Prostate gland (tissue), 2 donors: Measurements from ENCODE around the gene ZBTB7C. TPM values are rescaled to one million over a fixed set of nuclear protein-coding genes. Genes with fewer than 3 reads are reported as not detected.

ENCODE experiments used
- DNase-seq: peaks from one replicate; pipeline ENCODE4 v3.0.0-alpha.2; 2019; ENCODE audit warnings: low spot score
- H3K27ac ChIP-seq, 2 donors: fragments of 200-600 bp; sonication (generic); 2 replicates each; pipeline ENCODE4 v1.5.1; 2017 to 2019
- H3K27me3 ChIP-seq: fragments of 200-600 bp; sonication (generic); replicated peaks from 2 replicates; pipeline ENCODE4 v1.5.1; 2019; ENCODE audit not compliant: insufficient read depth
- H3K36me3 ChIP-seq, 2 donors: fragments of 200-600 bp; sonication (generic); 1 replicate in 1 of 2; 2 replicates in 1 of 2; pipeline versions ENCODE4 v1.5.1 to v1.8.1; 2017 to 2019
- H3K4me1 ChIP-seq: fragments of 200-600 bp; sonication (generic); replicated peaks from 2 replicates; pipeline ENCODE4 v1.5.1; 2019
- H3K4me3 ChIP-seq, 2 donors: fragments of 200-600 bp; sonication (generic); 2 replicates each; pipeline ENCODE4 v1.5.1; 2017 to 2019
- H3K9me3 ChIP-seq: fragments of 200-600 bp; sonication (generic); 2 replicates; pipeline ENCODE4 v1.5.1; 2017
- POLR2A ChIP-seq: fragments of 450-650 bp; IDR thresholded peaks from one replicate; pipeline ENCODE4 v1.6.1; 2016; ENCODE audit warnings: antibody characterized with exemption, mild to moderate bottlenecking
- POLR2AphosphoS5 ChIP-seq: sonication (generic); formaldehyde crosslinking; IDR thresholded peaks from one replicate; pipeline ENCODE4 v1.6.1; 2017; ENCODE audit warnings: antibody characterized with exemption
- WGBS: methylation state at CpG from one replicate; pipeline ENCODE4 v1.1.5; 2018; 5-methylcytosine and 5-hydroxymethylcytosine counted together
- intact Hi-C: fragments of 100-400 bp; cut with DNase I; formaldehyde crosslinking; loops from one replicate; pipeline ENCODE4 v1.14.2; 2022
- total RNA-seq, 2 donors: library from RNA; depleted of rRNA; stranded (reverse); fragments of >200 nt; gene quantifications; one replicate each; pipeline ENCODE4 v1.1.0, GENCODE V29; 2016
- TF ChIP-seq, protein P1 (sequence below), 4 experiments: fragments of 200-600 bp in 2 of 4; fragments of 450-650 bp in 2 of 4; sonication (generic) in 2 of 4; IDR thresholded peaks; 1 replicate in 3 of 4; 2 replicates in 1 of 4; pipeline ENCODE4 v1.5.1; 2016 to 2019; ENCODE audit warnings: antibody characterized with exemption in 4 of 4, mild to moderate bottlenecking in 2 of 4, moderate library complexity in 2 of 4

Gene ZBTB7C
- total RNA-seq, 2 donors from 2014 or later: 14.7 to 48.9 TPM

DNA sequence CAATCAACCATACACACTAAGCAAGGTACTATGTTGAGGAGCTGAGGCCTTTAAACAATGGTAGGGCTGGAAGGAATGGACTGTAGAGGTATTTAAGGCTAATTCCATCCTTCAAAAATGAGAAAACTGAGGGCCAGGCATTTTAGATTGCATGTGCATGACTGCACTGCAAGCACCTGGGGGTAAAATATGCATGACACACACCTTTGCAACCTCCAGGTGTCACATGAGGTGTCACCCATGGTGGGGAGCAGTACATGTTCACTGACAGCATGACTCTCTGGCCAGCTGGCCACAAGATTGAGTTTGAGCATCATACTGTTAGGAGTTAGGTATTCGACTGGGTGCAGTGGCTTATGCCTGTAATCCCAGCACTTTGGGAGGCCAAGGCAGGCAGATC is 182.8 kb downstream of the ZBTB7C start:
- Histone ChIP-seq H3K9me3 (no peaks in the 10 kb centered on the region), H3K4me1 (no peaks in the 10 kb centered on the region), H3K27me3 (no peaks in the 10 kb centered on the region), H3K4me3 (no peak overlapping the region), H3K36me3 (no peaks in the 10 kb centered on the region), H3K27ac (no peak overlapping the region)
- intact Hi-C loops: no loop called here
- 93% methylated on average over 1 of the region's 1 CpG for WGBS
- no peak for DNase-seq
- TF ChIP-seq, protein P1, sequence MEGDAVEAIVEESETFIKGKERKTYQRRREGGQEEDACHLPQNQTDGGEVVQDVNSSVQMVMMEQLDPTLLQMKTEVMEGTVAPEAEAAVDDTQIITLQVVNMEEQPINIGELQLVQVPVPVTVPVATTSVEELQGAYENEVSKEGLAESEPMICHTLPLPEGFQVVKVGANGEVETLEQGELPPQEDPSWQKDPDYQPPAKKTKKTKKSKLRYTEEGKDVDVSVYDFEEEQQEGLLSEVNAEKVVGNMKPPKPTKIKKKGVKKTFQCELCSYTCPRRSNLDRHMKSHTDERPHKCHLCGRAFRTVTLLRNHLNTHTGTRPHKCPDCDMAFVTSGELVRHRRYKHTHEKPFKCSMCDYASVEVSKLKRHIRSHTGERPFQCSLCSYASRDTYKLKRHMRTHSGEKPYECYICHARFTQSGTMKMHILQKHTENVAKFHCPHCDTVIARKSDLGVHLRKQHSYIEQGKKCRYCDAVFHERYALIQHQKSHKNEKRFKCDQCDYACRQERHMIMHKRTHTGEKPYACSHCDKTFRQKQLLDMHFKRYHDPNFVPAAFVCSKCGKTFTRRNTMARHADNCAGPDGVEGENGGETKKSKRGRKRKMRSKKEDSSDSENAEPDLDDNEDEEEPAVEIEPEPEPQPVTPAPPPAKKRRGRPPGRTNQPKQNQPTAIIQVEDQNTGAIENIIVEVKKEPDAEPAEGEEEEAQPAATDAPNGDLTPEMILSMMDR (IDR thresholded peaks at IDR 0.05): no peak
- no peak for TF ChIP-seq POLR2AphosphoS5
- TF ChIP-seq POLR2A: no peak

DNA sequence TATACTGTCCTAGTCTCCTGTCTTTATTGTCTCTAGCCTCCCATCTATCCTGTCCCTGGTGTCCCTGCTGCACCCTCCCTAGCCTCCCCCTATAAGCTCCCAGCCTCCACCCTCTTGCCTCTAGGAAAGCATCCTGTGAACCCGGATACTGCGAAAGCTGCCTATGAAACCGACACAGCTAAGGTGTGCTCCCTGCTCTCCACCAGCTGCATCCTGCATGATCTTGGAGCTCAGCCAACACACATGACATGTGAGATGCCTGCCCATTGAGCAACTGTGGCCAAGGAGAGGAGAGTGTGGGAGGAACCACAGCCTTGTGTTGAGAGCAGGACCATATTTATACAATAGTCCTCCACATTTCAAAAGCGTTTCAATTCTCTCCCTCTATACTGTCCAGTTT is 187.1 kb downstream of the ZBTB7C start:
- peak; percentile 74 for DNase-seq
- Histone ChIP-seq H3K27me3 (no peaks in the 10 kb centered on the region), H3K9me3 (no peaks in the 10 kb centered on the region), H3K4me3 (no peak overlapping the region), H3K4me1 (no peaks in the 10 kb centered on the region), H3K27ac (no peak overlapping the region), H3K36me3 (no peaks in the 10 kb centered on the region)
- WGBS: 17% methylated on average over 4 of the region's 4 CpGs
- intact Hi-C loops: no loop called here
- peak; percentile 58 for TF ChIP-seq POLR2AphosphoS5
- TF ChIP-seq, protein P1 (IDR thresholded peaks at IDR 0.05): no peak

DNA sequence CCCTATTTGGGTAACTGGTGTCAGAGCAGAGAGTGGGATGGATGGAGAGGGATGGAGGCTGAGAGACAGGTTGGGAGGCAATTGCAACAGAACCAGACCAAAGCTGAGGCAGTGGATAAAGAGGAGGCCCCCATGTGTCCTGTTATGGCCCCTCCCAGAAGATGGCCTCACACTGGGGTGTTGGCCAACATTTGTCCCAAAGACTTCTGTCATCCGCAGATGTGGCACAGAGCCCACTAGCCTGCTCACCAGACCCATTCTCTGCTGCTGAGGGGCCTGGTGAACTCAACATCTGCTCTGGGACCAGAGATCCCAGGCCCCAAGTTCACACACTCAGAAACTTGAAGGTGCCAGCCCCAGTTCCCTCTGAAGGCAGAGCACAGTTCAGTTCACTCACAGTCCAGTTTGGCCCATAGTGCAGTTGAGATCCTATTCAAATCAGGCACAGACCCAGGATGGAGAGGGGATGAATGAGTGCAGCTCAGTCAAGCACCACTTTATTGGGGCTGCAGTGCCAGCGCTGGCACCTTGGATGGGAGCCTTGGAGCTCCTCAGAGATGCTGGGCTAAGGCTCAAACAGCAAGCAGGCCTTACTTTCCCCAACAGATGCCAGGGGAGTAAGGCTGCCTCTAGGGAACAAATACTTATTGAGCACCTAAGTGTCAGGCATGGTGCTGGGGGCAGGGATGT is 189.2 kb downstream of the ZBTB7C start:
- no peak overlapping the region for H3K4me3 ChIP-seq
- DNase-seq: no peak
- no peaks in the 10 kb centered on the region for H3K27me3 ChIP-seq
- intact Hi-C loops: no loop called here
- no peaks in the 10 kb centered on the region for H3K4me1 ChIP-seq
- 65% methylated on average over 2 of the region's 2 CpGs for WGBS
- H3K36me3 ChIP-seq: no peaks in the 10 kb centered on the region
- H3K27ac ChIP-seq: no peak overlapping the region
- no peaks in the 10 kb centered on the region for H3K9me3 ChIP-seq
- TF ChIP-seq, protein P1 (IDR thresholded peaks at IDR 0.05): no peak
- TF ChIP-seq POLR2A (no peak), POLR2AphosphoS5 (no peak)

DNA sequence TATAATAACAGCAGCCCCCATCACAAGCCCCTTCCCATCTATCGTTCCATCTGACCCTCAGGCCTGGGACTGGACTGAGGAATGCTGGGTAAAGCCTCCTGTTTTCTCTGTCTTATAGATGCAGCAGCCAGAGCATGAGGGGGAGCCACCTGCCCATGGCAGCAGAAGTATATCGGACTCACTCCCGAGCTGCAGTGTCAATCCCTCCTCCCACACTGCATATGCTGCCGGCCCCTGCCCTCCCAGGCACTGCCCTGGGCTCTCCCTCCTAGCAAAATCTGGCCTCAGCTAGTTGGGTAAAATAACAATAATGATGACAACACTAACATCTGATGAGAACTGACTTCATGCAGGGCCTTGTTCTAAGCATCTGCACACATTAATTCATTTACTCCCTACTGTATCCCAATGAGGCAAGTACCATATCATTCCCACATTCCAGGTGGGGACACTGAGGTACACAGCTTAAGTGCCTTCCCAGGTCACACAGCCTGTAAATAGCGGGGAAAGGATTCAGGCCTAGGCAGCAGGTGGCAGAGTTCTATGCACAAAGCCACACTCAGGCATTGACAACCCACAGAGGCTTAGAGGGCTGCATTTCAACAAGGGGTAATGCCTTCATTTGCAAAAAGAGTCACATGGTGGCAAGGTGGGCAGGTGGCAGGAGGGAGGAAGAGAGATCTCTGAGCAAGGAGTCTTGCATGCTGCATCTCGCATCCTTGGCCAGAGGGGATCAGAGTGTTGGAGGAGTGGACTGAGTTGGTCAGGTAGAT is 190.0 kb downstream of the ZBTB7C start:
- H3K27ac ChIP-seq: no peak overlapping the region
- intact Hi-C loops: no loop called here
- no peaks in the 10 kb centered on the region for H3K4me1 ChIP-seq
- TF ChIP-seq POLR2AphosphoS5 (no peak), POLR2A (no peak)
- TF ChIP-seq, protein P1 (IDR thresholded peaks at IDR 0.05): no peak
- no peak overlapping the region for H3K4me3 ChIP-seq
- H3K27me3 ChIP-seq: no peaks in the 10 kb centered on the region
- 87% methylated on average over 6 of the region's 6 CpGs for WGBS
- no peak for DNase-seq
- no peaks in the 10 kb centered on the region for H3K9me3 ChIP-seq
- H3K36me3 ChIP-seq: no peaks in the 10 kb centered on the region
